A673 (cell line): ENCODE results near the gene GAB1. TPM values are rescaled to one million over a fixed set of nuclear protein-coding genes. Genes with fewer than 3 reads are reported as not detected.

Experiments
- BruUV-seq: library from RNA; stranded (reverse); fragments of 400-500 nt; replicated peaks from 2 replicates; lab custom pipeline; 2021; lab: Mats Ljungman, UMichigan
- CTCF ChIA-PET: fragments of 300-600 bp; sonication (Branson Sonifier 250); formaldehyde crosslinking; loops from one replicate; lab custom pipeline; 2022; ENCODE audit warnings: antibody characterized with exemption; lab: Charles Lee
- POLR2A ChIA-PET: fragments of 300-600 bp; sonication (Branson Sonifier 250); formaldehyde crosslinking; loops from one replicate; lab custom pipeline; 2022; ENCODE audit warnings: antibody characterized with exemption; ENCODE audit not compliant: low non-redundant PET; lab: Charles Lee
- DNase-seq: peaks from one replicate; pipeline ENCODE4 v3.0.0-alpha.2; 2015; ENCODE audit warnings: low spot score
- H3K27ac ChIP-seq: fragments of 200-600 bp; sonication (generic); 2 replicates; pipeline ENCODE4 v1.5.1; 2016; ENCODE audit warnings: mixed run types, low read depth, mild to moderate bottlenecking, mixed read lengths, antibody characterized with exemption, low read length; ENCODE audit not compliant: poor library complexity, severe bottlenecking
- H3K27me3 ChIP-seq: fragments of 200-600 bp; sonication (generic); replicated peaks from 2 replicates; pipeline ENCODE4 v1.6.1; 2017; ENCODE audit warnings: mixed run types, low read depth, mild to moderate bottlenecking, mixed read lengths, antibody characterized with exemption, low read length; ENCODE audit not compliant: insufficient read depth, poor library complexity
- H3K36me3 ChIP-seq: fragments of 200-600 bp; sonication (generic); 2 replicates; pipeline ENCODE4 v1.6.1; 2016; ENCODE audit warnings: mixed run types, mild to moderate bottlenecking, mixed read lengths, antibody characterized with exemption, low read length; ENCODE audit not compliant: insufficient read depth, poor library complexity, severe bottlenecking
- H3K4me1 ChIP-seq: fragments of 200-600 bp; sonication (generic); 2 replicates; pipeline ENCODE4 v1.6.1; 2017; ENCODE audit warnings: mixed run types, mild to moderate bottlenecking, mixed read lengths, antibody characterized with exemption, low read length; ENCODE audit not compliant: insufficient read depth, poor library complexity, severe bottlenecking
- H3K4me3 ChIP-seq: fragments of 200-600 bp; sonication (generic); 2 replicates; pipeline ENCODE4 v1.5.1; 2016; ENCODE audit warnings: low read depth, mixed run types, mild to moderate bottlenecking, mixed read lengths, low read length; ENCODE audit not compliant: poor library complexity, severe bottlenecking
- H3K9me3 ChIP-seq: fragments of 200-600 bp; sonication (generic); 2 replicates; pipeline ENCODE4 v1.6.1; 2016; ENCODE audit warnings: mixed run types, low read depth, mild to moderate bottlenecking, mixed read lengths, antibody characterized with exemption, low read length; ENCODE audit not compliant: poor library complexity, severe bottlenecking
- CTCF ChIP-seq: fragments of 300-800, 200-600 bp; sonication (generic); conservative IDR thresholded peaks from 2 replicates; pipeline ENCODE4 v1.5.1; 2017; ENCODE audit warnings: low read depth, mild to moderate bottlenecking, antibody characterized with exemption, low read length, moderate library complexity, mixed read lengths
- EZH2 ChIP-seq: fragments of 200-600 bp; sonication (generic); IDR thresholded peaks from 2 replicates; pipeline ENCODE4 v1.6.1; 2017; ENCODE audit warnings: borderline replicate concordance, low read depth, mild to moderate bottlenecking, mixed read lengths, antibody characterized with exemption, low read length; ENCODE audit not compliant: poor library complexity, severe bottlenecking
- intact Hi-C: fragments of 100-400 bp; cut with micrococcal nuclease; formaldehyde crosslinking; loops from one replicate; pipeline ENCODE4 v1.10.0; 2022; ENCODE audit not compliant: unreplicated experiment
- total RNA-seq: library from RNA; stranded (reverse); gene quantifications from 2 replicates; pipeline ENCODE4 v1.2.3, GENCODE V29; 2021

Gene GAB1
- total RNA-seq, 1 experiment from 2014 or later, result 27.6 TPM

- Histone ChIP-seq H3K9me3 (no peaks in the 10 kb centered on the region), H3K36me3 (no peaks in the 10 kb centered on the region), H3K4me3 (no peak overlapping the region), H3K27me3 (no peaks in the 10 kb centered on the region), H3K4me1 (peaks cover 21% of the 10 kb centered on the region), H3K27ac (no peak overlapping the region)
- POLR2A ChIA-PET, result no interaction called here
- no peak for DNase-seq
- intact Hi-C loops, result no loop called here
- no TSS peak for BruUV-seq
- CTCF ChIA-PET, result no interaction called here
- no peak for TF ChIP-seq EZH2
- no peak for TF ChIP-seq CTCF
These were observed 35.8 kb upstream of the GAB1 start for GRCh38 chr4:143300860-143301259.

- intact Hi-C loops, result loop anchor here (2.0 kb wide), 1 partner anchor 56 kb away; no protein-coding TSS in a partner anchor
- Histone ChIP-seq H3K4me3 (no peak overlapping the region), H3K36me3 (no peaks in the 10 kb centered on the region), H3K27me3 (no peaks in the 10 kb centered on the region), H3K27ac (peak overlapping the region; percentile 3), H3K4me1 (peaks cover 21% of the 10 kb centered on the region), H3K9me3 (no peaks in the 10 kb centered on the region)
- ChIA-PET POLR2A (no interaction called here), CTCF (no interaction called here)
- peak; percentile 86 for DNase-seq
- TF ChIP-seq CTCF (no peak), EZH2 (no peak)
- BruUV-seq, result no TSS peak
These were observed 34.1 kb upstream of the GAB1 start for GRCh38 chr4:143302536-143302935.

GRCh38 chr4:143306788-143307187 is 29.9 kb upstream of the GAB1 start:
- Histone ChIP-seq H3K4me3 (no peak overlapping the region), H3K27ac (no peak overlapping the region), H3K36me3 (no peaks in the 10 kb centered on the region), H3K9me3 (no peaks in the 10 kb centered on the region), H3K4me1 (peaks cover 21% of the 10 kb centered on the region), H3K27me3 (no peaks in the 10 kb centered on the region)
- ChIA-PET CTCF (no interaction called here), POLR2A (no interaction called here)
- DNase-seq, result no peak
- BruUV-seq, result no TSS peak
- TF ChIP-seq EZH2 (no peak), CTCF (no peak)
- intact Hi-C loops, result no loop called here
